GM12875 (cell line): Measurements from ENCODE around the gene SLC44A1.

Experiments used
- H3K4me3 ChIP-seq: one replicate; pipeline ENCODE4 v1.5.1; 2011; ENCODE audit warnings: low read depth, low read length, control low read depth
- TF ChIP-seq, protein P1 (sequence below): IDR thresholded peaks from 2 replicates; pipeline ENCODE4 v1.5.1; 2011; ENCODE audit warnings: low read depth, mild to moderate bottlenecking, control low read depth, inconsistent platforms, low read length, moderate library complexity, borderline replicate concordance; ENCODE audit not compliant: insufficient read depth

The SLC44A1 gene

DNA sequence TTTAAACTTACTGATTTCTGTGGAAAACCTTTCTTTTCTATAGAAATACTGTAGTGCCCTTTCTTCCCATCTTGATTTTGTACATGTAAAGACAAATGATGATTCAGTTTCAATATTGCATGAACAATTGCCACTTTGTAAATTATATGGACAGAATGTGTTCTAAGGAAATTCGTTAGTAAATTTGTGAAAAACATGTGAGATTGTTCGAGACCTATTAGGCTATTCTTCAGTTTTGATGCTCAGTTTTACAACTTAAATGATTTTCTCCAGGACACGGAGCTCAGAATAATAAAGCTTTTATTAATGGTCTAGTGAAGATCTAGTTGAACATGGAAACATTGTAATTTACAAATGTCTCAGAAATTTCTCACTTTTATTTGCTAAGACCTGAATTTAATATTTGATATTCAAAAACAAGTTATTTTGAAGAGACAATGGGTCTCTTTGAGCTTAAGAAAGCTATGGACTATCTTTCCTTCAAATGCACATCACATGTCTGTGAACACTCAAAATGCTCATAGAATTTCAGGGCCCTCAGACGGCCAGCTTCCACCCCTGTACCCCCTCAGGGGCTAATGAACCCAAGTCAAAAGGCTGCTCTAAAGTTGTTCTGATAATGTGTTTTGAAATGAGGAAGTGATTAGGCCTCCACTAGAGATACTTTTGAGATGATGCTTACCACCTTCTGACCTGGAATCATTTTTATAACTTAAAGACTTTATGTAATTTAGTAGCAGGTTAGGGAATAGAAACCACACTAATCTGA is 149.3 kb downstream of the SLC44A1 start:
- TF ChIP-seq, protein P1, sequence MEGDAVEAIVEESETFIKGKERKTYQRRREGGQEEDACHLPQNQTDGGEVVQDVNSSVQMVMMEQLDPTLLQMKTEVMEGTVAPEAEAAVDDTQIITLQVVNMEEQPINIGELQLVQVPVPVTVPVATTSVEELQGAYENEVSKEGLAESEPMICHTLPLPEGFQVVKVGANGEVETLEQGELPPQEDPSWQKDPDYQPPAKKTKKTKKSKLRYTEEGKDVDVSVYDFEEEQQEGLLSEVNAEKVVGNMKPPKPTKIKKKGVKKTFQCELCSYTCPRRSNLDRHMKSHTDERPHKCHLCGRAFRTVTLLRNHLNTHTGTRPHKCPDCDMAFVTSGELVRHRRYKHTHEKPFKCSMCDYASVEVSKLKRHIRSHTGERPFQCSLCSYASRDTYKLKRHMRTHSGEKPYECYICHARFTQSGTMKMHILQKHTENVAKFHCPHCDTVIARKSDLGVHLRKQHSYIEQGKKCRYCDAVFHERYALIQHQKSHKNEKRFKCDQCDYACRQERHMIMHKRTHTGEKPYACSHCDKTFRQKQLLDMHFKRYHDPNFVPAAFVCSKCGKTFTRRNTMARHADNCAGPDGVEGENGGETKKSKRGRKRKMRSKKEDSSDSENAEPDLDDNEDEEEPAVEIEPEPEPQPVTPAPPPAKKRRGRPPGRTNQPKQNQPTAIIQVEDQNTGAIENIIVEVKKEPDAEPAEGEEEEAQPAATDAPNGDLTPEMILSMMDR: no peak

DNA sequence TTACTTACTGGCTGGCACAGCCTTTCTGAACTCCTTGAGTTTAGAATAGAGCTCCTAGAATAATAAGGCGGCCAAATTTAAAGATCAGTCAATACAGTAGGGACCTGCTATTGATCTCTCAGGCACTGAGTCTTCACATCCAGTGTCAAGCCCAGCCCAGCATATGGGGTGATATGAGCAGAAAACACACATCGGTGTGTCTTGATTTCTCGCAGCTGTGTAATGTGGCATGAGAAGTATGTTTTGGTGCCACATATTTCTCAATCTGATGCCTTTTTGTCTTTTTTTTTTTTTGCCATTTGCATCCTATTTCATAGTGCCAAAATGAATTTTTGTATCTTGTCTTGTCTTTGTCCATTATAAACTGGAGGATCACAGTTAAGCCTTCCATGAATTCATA is 152.0 kb downstream of the SLC44A1 start:
- TF ChIP-seq, protein P1: no peak
- no peak overlapping the region for H3K4me3 ChIP-seq

More for the DNA sequence above, 149.3 kb downstream of the SLC44A1 start:
- no peak overlapping the region for H3K4me3 ChIP-seq

DNA sequence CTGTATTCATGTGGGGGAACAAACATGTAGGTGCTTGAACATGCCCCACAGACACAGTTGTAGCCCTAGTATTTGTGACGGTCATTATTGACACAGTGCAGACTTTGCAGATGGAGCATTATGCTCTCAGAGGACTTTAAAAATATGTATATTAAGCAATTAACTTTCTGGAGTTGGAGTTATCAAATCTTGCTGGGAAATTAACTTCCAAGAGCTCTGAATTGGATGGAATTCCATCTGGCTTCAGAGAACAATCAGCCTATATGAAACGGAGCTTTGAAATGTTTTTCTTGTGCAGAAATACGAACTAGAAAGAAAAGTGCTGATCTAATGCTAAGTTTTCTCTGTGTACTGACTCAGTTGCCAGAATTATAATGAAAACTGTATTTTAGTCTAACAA is 152.4 kb downstream of the SLC44A1 start:
- no peak overlapping the region for H3K4me3 ChIP-seq
- TF ChIP-seq, protein P1: no peak

DNA sequence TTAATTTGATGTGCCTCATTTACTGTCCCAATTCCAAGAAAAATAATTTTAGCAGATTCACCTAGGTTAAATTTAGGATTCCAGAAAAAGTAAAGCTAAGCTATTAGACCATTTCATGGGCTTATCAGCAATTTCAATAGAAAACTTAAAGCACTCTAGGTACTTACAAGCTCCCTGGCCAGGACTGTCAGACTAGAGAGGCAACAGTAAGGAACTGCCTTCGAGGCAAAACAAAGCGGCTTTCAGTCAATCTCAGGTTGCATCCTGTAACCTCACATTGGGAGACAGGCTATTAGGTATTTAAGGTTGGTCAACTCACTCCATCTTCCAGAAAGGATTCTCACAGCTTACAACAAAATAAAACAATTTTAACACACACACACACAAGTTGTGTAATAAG is 154.7 kb downstream of the SLC44A1 start:
- TF ChIP-seq, protein P1: no peak
- no peak overlapping the region for H3K4me3 ChIP-seq

DNA sequence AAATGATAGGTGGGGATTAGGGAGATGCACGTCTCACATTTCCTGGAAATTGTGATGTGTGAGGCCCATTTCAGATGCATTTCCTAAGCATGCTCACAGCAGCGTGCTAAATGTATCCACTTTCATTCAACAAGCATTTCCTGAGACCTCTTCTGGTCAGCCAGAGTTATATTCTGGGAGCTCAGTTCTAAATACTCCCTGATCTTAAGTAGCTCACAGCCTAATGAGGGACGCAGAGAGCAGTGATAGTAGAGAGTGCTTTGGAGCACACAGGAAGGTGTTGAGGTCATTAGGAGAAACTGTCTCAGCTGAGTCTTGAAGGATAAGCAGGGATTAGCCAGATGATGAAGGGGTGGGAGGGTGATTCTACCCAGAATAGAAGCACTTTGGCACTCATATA is 157.2 kb downstream of the SLC44A1 start:
- TF ChIP-seq, protein P1: no peak
- no peak overlapping the region for H3K4me3 ChIP-seq

DNA sequence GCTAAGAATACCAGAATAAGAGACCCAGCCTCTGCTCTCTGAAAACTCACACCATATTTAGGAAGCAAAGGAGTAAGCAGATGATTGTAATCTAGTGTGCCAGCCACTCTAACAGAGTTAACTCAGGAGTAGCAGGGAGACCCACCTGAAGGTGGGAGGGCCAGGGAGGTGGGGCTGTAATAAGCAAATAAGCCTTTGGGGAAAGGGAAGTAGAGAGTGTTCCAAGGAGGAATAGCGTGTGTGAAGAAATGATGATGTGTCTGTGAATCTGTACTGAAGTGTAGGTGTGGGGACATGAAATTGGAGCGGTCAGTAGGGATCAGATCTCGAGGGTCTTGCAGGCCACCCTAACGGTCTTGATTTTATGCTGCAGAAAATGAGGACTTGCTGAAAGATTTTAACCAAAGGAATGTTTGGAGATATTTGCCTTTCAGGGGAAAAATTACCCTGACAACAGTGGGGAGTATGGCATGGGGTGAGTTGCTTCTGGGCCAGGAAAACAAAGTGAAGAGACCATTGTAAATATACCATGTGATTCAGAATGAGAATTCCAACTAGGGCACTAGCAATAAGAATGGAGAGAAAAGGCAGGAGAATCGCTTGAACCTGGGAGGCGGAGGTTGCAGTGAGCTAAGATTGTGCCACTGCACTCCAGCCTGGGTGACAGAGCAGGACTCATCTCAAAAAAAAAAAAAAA is 159.2 kb downstream of the SLC44A1 start:
- TF ChIP-seq, protein P1: no peak
- no peak overlapping the region for H3K4me3 ChIP-seq
